Muscle of leg (tissue), 11 donors: ENCODE results near the gene HASPIN. TPM values are rescaled to one million over a fixed set of nuclear protein-coding genes. Genes with fewer than 3 reads are reported as not detected.
"Not testable (repeated sequence)": the region's sequence is repeated elsewhere in the genome, so short reads cannot be mapped to it uniquely, and the experiment has no call there.

Source experiments
- DNase-seq: peaks from one replicate; pipeline ENCODE4 v3.0.0; 2013
- H3K27ac ChIP-seq: one replicate; pipeline ENCODE4 v1.5.1; 2013; ENCODE audit warnings: mild to moderate bottlenecking, low read length, control low read depth
- H3K27me3 ChIP-seq: one replicate; pipeline ENCODE4 v1.6.1; 2013; ENCODE audit warnings: low read length; ENCODE audit not compliant: control insufficient read depth, insufficient read depth
- H3K36me3 ChIP-seq: one replicate; pipeline ENCODE4 v1.6.1; 2013; ENCODE audit warnings: low read length; ENCODE audit not compliant: control insufficient read depth, insufficient read depth
- H3K4me1 ChIP-seq: one replicate; pipeline ENCODE4 v1.6.1; 2013; ENCODE audit warnings: low read length; ENCODE audit not compliant: control insufficient read depth, insufficient read depth
- H3K4me3 ChIP-seq: one replicate; pipeline ENCODE4 v1.5.1; 2013; ENCODE audit warnings: low read length, control low read depth
- H3K9me3 ChIP-seq: replicated peaks from 2 replicates; pipeline ENCODE4 v1.6.1; 2013; ENCODE audit warnings: low read depth, low read length; ENCODE audit not compliant: control insufficient read depth
- WGBS: methylation state at CpG from one replicate; pipeline ENCODE4 v1.1.5; 2013; ENCODE audit warnings: missing lambda C conversion rate; ENCODE audit not compliant: insufficient coverage; 5-methylcytosine and 5-hydroxymethylcytosine counted together
- polyA plus RNA-seq, 8 donors: library from polyadenylated mRNA; unstranded; fragments of 120-200 nt; gene quantifications; one replicate each; pipeline versions ENCODE4 v1.2.1 to v1.2.3, GENCODE V29; 2013; ENCODE audit warnings: inconsistent platforms in 1 of 8, low replicate concordance in 1 of 8; ENCODE audit not compliant: insufficient read length in 8 of 8, insufficient read depth in 1 of 8
- total RNA-seq: library from RNA; stranded (reverse); fragments of 120-200 nt; gene quantifications from one replicate; pipeline ENCODE4 v1.2.4, GENCODE V29; 2013

Gene HASPIN
- total and polyA plus RNA-seq, 9 donors, result 4.1 to 7.4 (median 5.3) TPM

GRCh38 chr17:3695129-3695722 is 28.5 kb upstream of the HASPIN start:
- H3K27ac ChIP-seq, result peak overlapping the region; percentile 91
- peaks cover 25% of the 10 kb centered on the region for H3K4me1 ChIP-seq
- H3K36me3 ChIP-seq, result peaks cover 10% of the 10 kb centered on the region
- H3K4me3 ChIP-seq, result peak overlapping the region; percentile 51
- peaks cover 6% of the 10 kb centered on the region for H3K9me3 ChIP-seq
- WGBS, result 9% methylated on average over 12 of the region's 17 CpGs
- H3K27me3 ChIP-seq, result peaks cover 56% of the 10 kb centered on the region
- DNase-seq, result peak; percentile 77

- peaks cover 6% of the 10 kb centered on the region for H3K9me3 ChIP-seq
- DNase-seq, result no peak
- H3K27ac ChIP-seq, result peak within 1 kb of the TSS; percentile 91
- peaks cover 56% of the 10 kb centered on the region for H3K27me3 ChIP-seq
- peak within 1 kb of the TSS; percentile 52 for H3K4me3 ChIP-seq
- peaks cover 22% of the 10 kb centered on the region for H3K4me1 ChIP-seq
- under 1% methylated on average over 57 of the region's 65 CpGs for WGBS
- H3K36me3 ChIP-seq, result peaks cover 12% of the 10 kb centered on the region
Measured at GRCh38 chr17:3695723-3696411, 27.8 kb upstream of the HASPIN start, which contains the start of gene P2RX5. Gene P2RX5 (minus strand): TSS chr17:3696155. CDS start chr17:3696005, 150 bp downstream.

- H3K36me3 ChIP-seq, result peaks cover 15% of the 10 kb centered on the region
- peak; percentile 68 for DNase-seq
- peak overlapping the region; percentile 90 for H3K27ac ChIP-seq
- peak overlapping the region; percentile 52 for H3K4me3 ChIP-seq
- H3K27me3 ChIP-seq, result peaks cover 56% of the 10 kb centered on the region
- peaks cover 22% of the 10 kb centered on the region for H3K4me1 ChIP-seq
- 78% methylated on average over 4 of the region's 12 CpGs for WGBS
- H3K9me3 ChIP-seq, result peaks cover 6% of the 10 kb centered on the region
Measured at GRCh38 chr17:3697103-3697476, 26.6 kb upstream of the HASPIN start.

- DNase-seq, result no peak
- H3K27me3 ChIP-seq, result peaks cover 50% of the 10 kb centered on the region
- H3K4me3 ChIP-seq, result no peak overlapping the region
- H3K9me3 ChIP-seq, result peaks cover 6% of the 10 kb centered on the region
- 100% methylated on average over 1 of the region's 4 CpGs for WGBS
- H3K27ac ChIP-seq, result no peak overlapping the region
- H3K36me3 ChIP-seq, result peaks cover 15% of the 10 kb centered on the region
- H3K4me1 ChIP-seq, result peaks cover 22% of the 10 kb centered on the region
Measured at GRCh38 chr17:3698139-3698538, 25.6 kb upstream of the HASPIN start.

GRCh38 chr17:3699951-3700350 is 23.8 kb upstream of the HASPIN start:
- Histone ChIP-seq H3K27me3 (peaks cover 34% of the 10 kb centered on the region), H3K4me3 (no peak overlapping the region), H3K27ac (no peak overlapping the region), H3K4me1 (peaks cover 9% of the 10 kb centered on the region), H3K9me3 (peaks cover 6% of the 10 kb centered on the region), H3K36me3 (peaks cover 15% of the 10 kb centered on the region)
- no peak for DNase-seq
- 85% methylated on average over 4 of the region's 4 CpGs for WGBS

- DNase-seq, H3K9me3 ChIP-seq, H3K27ac ChIP-seq, H3K4me1 ChIP-seq, H3K4me3 ChIP-seq: not testable (repeated sequence)
- 100% methylated on average over 3 of the region's 7 CpGs for WGBS
- peaks cover 14% of the 10 kb centered on the region for H3K27me3 ChIP-seq
- H3K36me3 ChIP-seq, result peaks cover 15% of the 10 kb centered on the region
Measured at GRCh38 chr17:3702041-3702539, 21.6 kb upstream of the HASPIN start.

GRCh38 chr17:3704931-3705717 is 18.6 kb upstream of the HASPIN start:
- H3K4me3 ChIP-seq, result no peak overlapping the region
- peaks cover 5% of the 10 kb centered on the region for H3K36me3 ChIP-seq
- no peaks in the 10 kb centered on the region for H3K4me1 ChIP-seq
- no peaks in the 10 kb centered on the region for H3K27me3 ChIP-seq
- no peak for DNase-seq
- no peak overlapping the region for H3K27ac ChIP-seq
- 73% methylated on average over 8 of the region's 20 CpGs for WGBS
- no peaks in the 10 kb centered on the region for H3K9me3 ChIP-seq

GRCh38 chr17:3705718-3705984 is 18.1 kb upstream of the HASPIN start:
- no CpG with 5 or more reads among the region's 1 CpG for WGBS
- H3K9me3 ChIP-seq, H3K4me1 ChIP-seq, H3K27ac ChIP-seq, DNase-seq, H3K27me3 ChIP-seq, H3K36me3 ChIP-seq, H3K4me3 ChIP-seq: not testable (repeated sequence)

- 84% methylated on average over 3 of the region's 3 CpGs for WGBS
- no peaks in the 10 kb centered on the region for H3K4me1 ChIP-seq
Measured at GRCh38 chr17:3708366-3708765, 15.3 kb upstream of the HASPIN start.

GRCh38 chr17:3710951-3711383 is 12.7 kb upstream of the HASPIN start:
- no peaks in the 10 kb centered on the region for H3K4me1 ChIP-seq
- no peak overlapping the region for H3K4me3 ChIP-seq
- WGBS, result 100% methylated on average over 1 of the region's 5 CpGs
- no peak overlapping the region for H3K27ac ChIP-seq
- no peaks in the 10 kb centered on the region for H3K27me3 ChIP-seq
- no peak for DNase-seq
- peaks cover 21% of the 10 kb centered on the region for H3K36me3 ChIP-seq
- no peaks in the 10 kb centered on the region for H3K9me3 ChIP-seq

More at GRCh38 chr17:3708366-3708765, 15.3 kb upstream of the HASPIN start:
- Histone ChIP-seq H3K27me3 (no peaks in the 10 kb centered on the region), H3K4me3 (no peak overlapping the region), H3K9me3 (no peaks in the 10 kb centered on the region), H3K36me3 (peaks cover 7% of the 10 kb centered on the region), H3K27ac (no peak overlapping the region)
- no peak for DNase-seq
